H1 (cell line): Measurements from ENCODE around the gene ANGPTL2. TPM values are rescaled to one million over a fixed set of nuclear protein-coding genes. Genes with fewer than 3 reads are reported as not detected.

ENCODE experiments used
- CTCF ChIA-PET: fragments of 300-600 bp; sonication (Branson Sonifier 250); formaldehyde crosslinking; loops from one replicate; lab custom pipeline; 2021; ENCODE audit not compliant: partially characterized antibody; lab: Charles Lee
- POLR2A ChIA-PET: fragments of 300-600 bp; sonication (Branson Sonifier 250); formaldehyde crosslinking; loops from one replicate; lab custom pipeline; 2021; ENCODE audit warnings: inconsistent platforms; ENCODE audit not compliant: partially characterized antibody; lab: Charles Lee
- DNase-seq, 2 experiments: peaks; one replicate each; pipeline versions ENCODE4 v3.0.0 to v3.0.0-alpha.2; 2010 to 2022; ENCODE audit warnings: low spot score in 2 of 2, low read depth in 1 of 2, mixed read lengths in 1 of 2
- FAIRE-seq: peaks from 2 replicates; lab custom pipeline; 2011; peaks lifted over from hg19 to GRCh38; lab: Jason Lieb, UNC
- H2AFZ ChIP-seq: 2 replicates; pipeline ENCODE4 v1.8.1; 2012; ENCODE audit warnings: low read length, inconsistent platforms
- H2AK5ac ChIP-seq: 2 replicates; pipeline ENCODE4 v1.6.1; 2013; ENCODE audit warnings: low read depth, low read length
- H2BK120ac ChIP-seq: replicated peaks from 2 replicates; pipeline ENCODE3; 2013; ENCODE audit warnings: low read depth, low read length, inconsistent platforms
- H2BK12ac ChIP-seq: 2 replicates; pipeline ENCODE4 v1.6.1; 2013; ENCODE audit warnings: low read depth, low read length
- H2BK15ac ChIP-seq: 2 replicates; pipeline ENCODE4 v1.6.1; 2013; ENCODE audit warnings: low read length
- H2BK20ac ChIP-seq: 2 replicates; pipeline ENCODE4 v1.6.1; 2013; ENCODE audit warnings: low read length
- H2BK5ac ChIP-seq: 2 replicates; pipeline ENCODE4 v1.6.1; 2013; ENCODE audit warnings: low read depth, low read length
- H3K14ac ChIP-seq: 2 replicates; pipeline ENCODE4 v1.6.1; 2013; ENCODE audit warnings: inconsistent platforms; ENCODE audit not compliant: insufficient read length
- H3K18ac ChIP-seq: 2 replicates; pipeline ENCODE4 v1.6.1; 2013; ENCODE audit warnings: low read length; ENCODE audit errors: extremely low read depth
- H3K23ac ChIP-seq: 2 replicates; pipeline ENCODE4 v1.6.1; 2013; ENCODE audit warnings: inconsistent platforms; ENCODE audit not compliant: insufficient read length
- H3K23me2 ChIP-seq: 2 replicates; pipeline ENCODE4 v1.6.1; 2013; ENCODE audit warnings: low read depth, low read length
- H3K27ac ChIP-seq: 2 replicates; pipeline ENCODE4 v1.6.1; 2011; ENCODE audit warnings: low read depth, low read length, inconsistent platforms
- H3K27me3 ChIP-seq, 4 experiments: replicated peaks in 1 of 4; 1 replicate in 1 of 4; 2 replicates in 3 of 4; pipeline versions ENCODE4 v1.6.1 to v1.8.1; 2011 to 2013; ENCODE audit warnings: low read length in 3 of 4, mild to moderate bottlenecking in 3 of 4, inconsistent platforms in 2 of 4, mixed read lengths in 2 of 4, moderate library complexity in 1 of 4; ENCODE audit not compliant: control insufficient read depth in 3 of 4, insufficient read depth in 3 of 4; ENCODE audit errors: extremely low read depth in 1 of 4
- H3K36me3 ChIP-seq, 4 experiments: 2 replicates each; pipeline versions ENCODE4 v1.6.1 to v1.8.1; 2011 to 2013; ENCODE audit warnings: mild to moderate bottlenecking in 4 of 4, low read length in 3 of 4, moderate library complexity in 2 of 4, control low read depth in 1 of 4, inconsistent platforms in 1 of 4; ENCODE audit not compliant: insufficient read depth in 4 of 4, control insufficient read depth in 2 of 4
- H3K4ac ChIP-seq: replicated peaks from 2 replicates; pipeline ENCODE3; 2013; ENCODE audit warnings: low read length, low read depth, mixed read lengths, inconsistent platforms; ENCODE audit not compliant: insufficient read length
- H3K4me1 ChIP-seq, 4 experiments: replicated peaks in 1 of 4; 1 replicate in 1 of 4; 2 replicates in 3 of 4; pipeline versions ENCODE4 v1.6.1 to v1.8.1; 2011 to 2013; ENCODE audit warnings: low read length in 3 of 4, inconsistent platforms in 2 of 4, mixed read lengths in 1 of 4; ENCODE audit not compliant: insufficient read depth in 4 of 4, control insufficient read depth in 3 of 4
- H3K4me2 ChIP-seq, 2 experiments: 2 replicates each; pipeline versions ENCODE4 v1.6.1 to v1.8.1; 2011 to 2013; ENCODE audit warnings: low read depth in 2 of 2, low read length in 2 of 2, control low read depth in 1 of 2, inconsistent platforms in 1 of 2, mild to moderate bottlenecking in 1 of 2; ENCODE audit not compliant: insufficient read depth in 1 of 2
- H3K4me3 ChIP-seq, 4 experiments: fragments of 200-600, 300-600 bp in 1 of 4; sonication (generic), shearing (Covaris generic), sonication (Bioruptor Twin) in 1 of 4; 2 replicates each; pipeline versions ENCODE4 v1.5.1 to v1.8.1; 2011 to 2016; ENCODE audit warnings: low read length in 4 of 4, low read depth in 3 of 4, control low read depth in 2 of 4, inconsistent platforms in 2 of 4, mild to moderate bottlenecking in 2 of 4, mixed read lengths in 1 of 4, moderate library complexity in 1 of 4; ENCODE audit not compliant: insufficient read depth in 2 of 4; ENCODE audit errors: extremely low read depth in 1 of 4
- H3K56ac ChIP-seq: replicated peaks from 2 replicates; pipeline ENCODE3; 2013; ENCODE audit warnings: low read depth, mild to moderate bottlenecking, mixed read lengths, low read length, inconsistent platforms; ENCODE audit not compliant: insufficient read length
- H3K79me1 ChIP-seq: 2 replicates; pipeline ENCODE4 v1.6.1; 2013; ENCODE audit warnings: low read depth, low read length, control low read depth
- H3K79me2 ChIP-seq, 2 experiments: 2 replicates each; pipeline versions ENCODE4 v1.6.1 to v1.8.1; 2012 to 2013; ENCODE audit warnings: low read length in 2 of 2, mild to moderate bottlenecking in 2 of 2, inconsistent platforms in 1 of 2; ENCODE audit not compliant: insufficient read depth in 2 of 2, control insufficient read depth in 1 of 2
- H3K9ac ChIP-seq, 4 experiments: replicated peaks in 1 of 4; 1 replicate in 1 of 4; 2 replicates in 3 of 4; pipeline versions ENCODE4 v1.6.1 to v1.8.1; 2011 to 2013; ENCODE audit warnings: low read depth in 3 of 4, low read length in 3 of 4, control low read depth in 2 of 4, mild to moderate bottlenecking in 2 of 4, moderate library complexity in 2 of 4, inconsistent platforms in 1 of 4; ENCODE audit errors: extremely low read depth in 1 of 4
- H3K9me3 ChIP-seq, 2 experiments: 2 replicates each; pipeline versions ENCODE4 v1.6.1 to v1.8.1; 2012 to 2013; ENCODE audit warnings: mild to moderate bottlenecking in 2 of 2, moderate library complexity in 2 of 2, control low read depth in 1 of 2, inconsistent platforms in 1 of 2, low read depth in 1 of 2, low read length in 1 of 2, mixed read lengths in 1 of 2; ENCODE audit not compliant: insufficient read depth in 2 of 2
- H4K20me1 ChIP-seq, 2 experiments: replicated peaks in 1 of 2; 2 replicates each; pipeline versions ENCODE3 to v1.8.1; 2011 to 2013; ENCODE audit warnings: inconsistent platforms in 2 of 2, low read length in 2 of 2, mild to moderate bottlenecking in 1 of 2; ENCODE audit not compliant: insufficient read depth in 2 of 2, control insufficient read depth in 1 of 2
- H4K5ac ChIP-seq: 2 replicates; pipeline ENCODE4 v1.6.1; 2013; ENCODE audit warnings: low read length, low read depth, mixed read lengths, inconsistent platforms; ENCODE audit not compliant: insufficient read length
- H4K8ac ChIP-seq: 2 replicates; pipeline ENCODE4 v1.8.0; 2013; ENCODE audit warnings: mild to moderate bottlenecking, moderate library complexity, low read length, inconsistent platforms; ENCODE audit not compliant: insufficient read depth; ENCODE audit errors: extremely low read depth
- H4K91ac ChIP-seq: replicated peaks from 2 replicates; pipeline ENCODE3; 2013; ENCODE audit warnings: low read length, mixed read lengths, inconsistent platforms; ENCODE audit not compliant: insufficient read length
- CREB1 ChIP-seq: IDR thresholded peaks from 2 replicates; pipeline ENCODE4 v1.6.1; 2012; ENCODE audit warnings: inconsistent platforms
- GABPA ChIP-seq: IDR thresholded peaks from 2 replicates; pipeline ENCODE4 v1.6.1; 2011; ENCODE audit warnings: mild to moderate bottlenecking, low read length, moderate library complexity, borderline replicate concordance; ENCODE audit not compliant: insufficient read depth
- HDAC6 ChIP-seq: IDR thresholded peaks from one replicate; pipeline ENCODE4 v1.7.1; 2012; ENCODE audit warnings: low read depth, mild to moderate bottlenecking, inconsistent platforms, low read length, moderate library complexity
- JUND ChIP-seq: IDR thresholded peaks from 2 replicates; pipeline ENCODE4 v1.6.1; 2011; ENCODE audit warnings: mild to moderate bottlenecking, improper control_type of control experiment, low read length
- KDM5A ChIP-seq: fragments of 200-600 bp; IDR thresholded peaks from 2 replicates; pipeline ENCODE4 v1.7.1; 2012; ENCODE audit warnings: mild to moderate bottlenecking, low read length, inconsistent platforms, mixed read lengths
- PHF8 ChIP-seq: fragments of 200-600 bp; sonication (generic); conservative IDR thresholded peaks from 2 replicates; pipeline ENCODE4 v1.7.1; 2012; ENCODE audit warnings: low read depth, mild to moderate bottlenecking, inconsistent platforms, low read length, moderate library complexity
- SIN3A ChIP-seq, 2 experiments: IDR thresholded peaks in 1 of 2; conservative IDR thresholded peaks in 1 of 2; 2 replicates each; pipeline ENCODE4 v1.6.1; 2011 to 2012; ENCODE audit warnings: low read length in 2 of 2, improper control_type of control experiment in 1 of 2, low read depth in 1 of 2, mild to moderate bottlenecking in 1 of 2
- SRF ChIP-seq: IDR thresholded peaks from 2 replicates; pipeline ENCODE4 v1.6.1; 2011; ENCODE audit warnings: mild to moderate bottlenecking, low read depth, low read length, moderate library complexity
- WGBS, 2 experiments: shearing (Covaris generic) in 1 of 2; methylation state at CpG; one replicate each; pipeline versions ENCODE4 v1.1.6 to v1.1.7; 2013 to 2015; ENCODE audit warnings: low lambda C conversion rate in 2 of 2, mixed read lengths in 2 of 2, inconsistent platforms in 1 of 2, low coverage in 1 of 2, missing lambda C conversion rate in 1 of 2; ENCODE audit not compliant: insufficient replicate concordance in 2 of 2, insufficient coverage in 1 of 2, insufficient read length in 1 of 2; ENCODE audit errors: extremely low coverage in 1 of 2, missing lambda C conversion rate in 1 of 2; 5-methylcytosine and 5-hydroxymethylcytosine counted together
- polyA plus RNA-seq, 7 experiments: library from polyadenylated mRNA; depleted of rRNA in 3 of 7; stranded (reverse) in 5 of 7; unstranded in 2 of 7; fragments of >200 nt in 5 of 7; fragments of 200-250 nt in 2 of 7; gene quantifications; 1 replicate in 5 of 7; 2 replicates in 1 of 7; 4 replicates in 1 of 7; pipeline versions ENCODE4 v1.2.1 to v1.2.3, GENCODE V29; 2011 to 2013; ENCODE audit warnings: missing spikeins in 2 of 7, mixed read lengths in 2 of 7
- total RNA-seq: library from RNA; stranded (reverse); fragmentation: NEBNext Ultra II Directional; extraction: Animal tissue kit (Norgen Biotek cat#: 25700); gene quantifications from 2 replicates; pipeline ENCODE4 v1.2.1, GENCODE V29; 2021

The ANGPTL2 gene
- total and polyA plus RNA-seq, 2 of the 8 experiments (the other 6 are each of a cell fraction or from before 2014, with no cell fraction given) = 9.0 to 10.6 TPM

DNA sequence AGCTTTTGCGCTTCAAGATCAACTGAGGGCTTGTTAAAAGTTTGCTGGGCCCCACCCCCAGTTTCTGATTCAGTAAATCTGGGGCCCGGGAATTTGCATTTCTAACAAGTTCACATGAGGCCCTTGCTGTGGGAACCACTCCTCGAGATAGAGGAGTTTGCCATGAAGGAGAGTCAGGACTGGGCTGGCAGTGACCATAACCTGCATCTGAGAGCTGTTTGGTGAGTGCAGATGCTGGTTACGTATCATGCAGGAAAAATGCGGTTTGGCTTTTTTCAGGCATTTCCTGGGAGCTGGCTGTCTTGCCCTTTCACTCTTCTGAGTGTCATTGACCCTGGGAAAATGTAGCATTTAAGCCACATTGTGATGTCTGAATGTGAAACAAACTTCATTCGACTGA, 9.4 kb upstream of the ANGPTL2 start:
- Histone ChIP-seq H3K36me3 (no peaks in the 10 kb centered on the region), H3K23ac (no peak overlapping the region), H2BK120ac (no peak overlapping the region), H2BK5ac (no peak overlapping the region), H2BK12ac (no peak overlapping the region), H3K4me1 (peaks cover 7 to 16% (median 12%) of the 10 kb centered on the region in 4 experiments), H4K20me1 (peaks cover 0 to 3% of the 10 kb centered on the region in 2 experiments), H3K27ac (no peak overlapping the region), H3K27me3 (no peaks in the 10 kb centered on the region; a peak in 2 of 7 replicates), H2AFZ (no peak overlapping the region), H3K4me3 (no peak overlapping the region), H3K56ac (no peak overlapping the region), H3K4ac (no peak overlapping the region), H4K8ac (no peak overlapping the region), H3K9me3 (no peaks in the 10 kb centered on the region), H3K9ac (no peak overlapping the region; a peak in 1 of 7 replicates), H3K18ac (no peak overlapping the region), H3K79me1 (no peaks in the 10 kb centered on the region), H4K91ac (no peak overlapping the region), H3K23me2 (no peaks in the 10 kb centered on the region), H3K14ac (no peak overlapping the region), H4K5ac (no peak overlapping the region), H2AK5ac (no peak overlapping the region), H3K79me2 (no peaks in the 10 kb centered on the region), H3K4me2 (no peak overlapping the region), H2BK20ac (no peak overlapping the region), H2BK15ac (no peak overlapping the region)
- no peak for TF ChIP-seq PHF8
- TF ChIP-seq JUND = no peak
- TF ChIP-seq GABPA = no peak
- no peak for TF ChIP-seq SRF
- TF ChIP-seq SIN3A (conservative IDR thresholded peaks at IDR 0.05 in 1 of 2, IDR thresholded peaks at IDR 0.05 in 1 of 2; ENCODE audit: low read depth in 1 of 2, low read length in 2 of 2) = no peak
- no peak for TF ChIP-seq CREB1
- TF ChIP-seq HDAC6 = no peak
- TF ChIP-seq KDM5A = no peak
- 72% methylated on average over 6 of the region's 6 CpGs; no CpG with 5 or more reads in 1 of the 2 experiments for WGBS, 2 experiments
- POLR2A ChIA-PET = interaction anchor here (1.6 kb wide), 1 partner anchor 9 kb away, joined by 6 read pairs; the partner anchor contains the start of gene ANGPTL2
- FAIRE-seq = peak; percentile 57
- CTCF ChIA-PET = interaction anchor here (0.5 to 2.8 kb wide), 9 partner anchors 8 to 167 kb away, joined by 3 to 8 read pairs (median 3); partner anchors contain the start of gene ANGPTL2
- no peak for DNase-seq
